Liver (tissue), 9 donors: ENCODE results near the gene SBF2. TPM values are rescaled to one million over a fixed set of nuclear protein-coding genes. Genes with fewer than 3 reads are reported as not detected.

Experiments used
- DNase-seq: peaks from one replicate; pipeline ENCODE4 v3.0.0-alpha.2; 2017; ENCODE audit warnings: low spot score
- H3K27ac ChIP-seq, 2 donors: one replicate each; pipeline ENCODE4 v1.7.0; 2013; ENCODE audit warnings: inconsistent platforms in 2 of 2, low read length in 2 of 2, control low read depth in 1 of 2, low read depth in 1 of 2, mild to moderate bottlenecking in 1 of 2
- H3K27me3 ChIP-seq, 4 donors: one replicate each; pipeline versions ENCODE4 v1.6.1 to v1.7.0; 2013; ENCODE audit warnings: low read length in 3 of 4, inconsistent platforms in 1 of 4, mild to moderate bottlenecking in 1 of 4, moderate library complexity in 1 of 4; ENCODE audit not compliant: control insufficient read depth in 4 of 4, insufficient read depth in 4 of 4
- H3K36me3 ChIP-seq, 4 donors: one replicate each; pipeline versions ENCODE4 v1.6.1 to v1.7.0; 2013; ENCODE audit warnings: low read length in 3 of 4, mild to moderate bottlenecking in 3 of 4, low read depth in 1 of 4, moderate library complexity in 1 of 4; ENCODE audit not compliant: control insufficient read depth in 4 of 4, insufficient read depth in 3 of 4
- H3K4me1 ChIP-seq, 4 donors: one replicate each; pipeline versions ENCODE4 v1.6.1 to v1.7.0; 2013; ENCODE audit warnings: low read length in 3 of 4, mild to moderate bottlenecking in 3 of 4, moderate library complexity in 1 of 4; ENCODE audit not compliant: control insufficient read depth in 4 of 4, insufficient read depth in 4 of 4
- H3K4me3 ChIP-seq, 3 donors: one replicate each; pipeline versions ENCODE4 v1.6.1 to v1.7.0; 2013; ENCODE audit warnings: low read length in 3 of 3, control low read depth in 1 of 3, low read depth in 1 of 3, mild to moderate bottlenecking in 1 of 3
- H3K9ac ChIP-seq, 2 donors: one replicate each; pipeline ENCODE4 v1.7.0; 2013; ENCODE audit warnings: low read length in 2 of 2, mild to moderate bottlenecking in 2 of 2, moderate library complexity in 2 of 2, control low read depth in 1 of 2, low read depth in 1 of 2
- H3K9me3 ChIP-seq, 4 donors: one replicate each; pipeline versions ENCODE4 v1.6.1 to v1.7.0; 2013; ENCODE audit warnings: low read length in 3 of 4; ENCODE audit not compliant: control insufficient read depth in 4 of 4
- ATF3 ChIP-seq: IDR thresholded peaks from 2 replicates; pipeline ENCODE4 v1.6.1; 2016; ENCODE audit warnings: antibody characterized with exemption
- CTCF ChIP-seq: fragments of 150-350 bp; IDR thresholded peaks from 2 replicates; pipeline ENCODE4 v1.5.1; 2017; ENCODE audit warnings: improper control_type of control experiment, low read depth, low read length; ENCODE audit not compliant: missing input control
- EGR1 ChIP-seq, 2 donors: IDR thresholded peaks; 2 replicates each; pipeline ENCODE4 v1.6.1; 2016 to 2018; ENCODE audit warnings: antibody characterized with exemption in 2 of 2, low read depth in 2 of 2
- FOXA1 ChIP-seq: IDR thresholded peaks from 2 replicates; pipeline ENCODE4 v1.6.1; 2016; ENCODE audit warnings: antibody characterized with exemption
- GABPA ChIP-seq, 2 donors: IDR thresholded peaks in 1 of 2; conservative IDR thresholded peaks in 1 of 2; 2 replicates each; pipeline ENCODE4 v1.6.1; 2016; ENCODE audit warnings: antibody characterized with exemption in 2 of 2, mild to moderate bottlenecking in 1 of 2, moderate library complexity in 1 of 2
- HNF4A ChIP-seq, 2 donors: conservative IDR thresholded peaks; 2 replicates each; pipeline ENCODE4 v1.6.1; 2016; ENCODE audit warnings: antibody characterized with exemption in 2 of 2, mild to moderate bottlenecking in 2 of 2
- HNF4G ChIP-seq: IDR thresholded peaks from 2 replicates; pipeline ENCODE4 v1.6.1; 2016; ENCODE audit warnings: antibody characterized with exemption
- MAX ChIP-seq: IDR thresholded peaks from 2 replicates; pipeline ENCODE4 v1.6.1; 2016; ENCODE audit warnings: antibody characterized with exemption
- RAD21 ChIP-seq, 2 donors: IDR thresholded peaks; 2 replicates each; pipeline ENCODE4 v1.6.1; 2016; ENCODE audit warnings: antibody characterized with exemption in 2 of 2, mild to moderate bottlenecking in 2 of 2
- REST ChIP-seq: IDR thresholded peaks from 2 replicates; pipeline ENCODE4 v1.6.1; 2016; ENCODE audit warnings: antibody characterized with exemption, mild to moderate bottlenecking
- SP1 ChIP-seq: IDR thresholded peaks from 2 replicates; pipeline ENCODE4 v1.6.1; 2018; ENCODE audit warnings: antibody characterized with exemption, mild to moderate bottlenecking
- TAF1 ChIP-seq: conservative IDR thresholded peaks from 2 replicates; pipeline ENCODE4 v1.6.1; 2016; ENCODE audit warnings: antibody characterized with exemption, mild to moderate bottlenecking
- ZBTB33 ChIP-seq: IDR thresholded peaks from 2 replicates; pipeline ENCODE4 v1.6.1; 2016; ENCODE audit warnings: antibody characterized with exemption
- WGBS: extraction: QIAGEN DNeasy Blood & Tissue Kit; methylation state at CpG from one replicate; pipeline ENCODE4 v1.1.7; 2013; 5-methylcytosine and 5-hydroxymethylcytosine counted together
- polyA plus RNA-seq, 2 donors: library from polyadenylated mRNA; stranded (reverse) in 1 of 2; unstranded in 1 of 2; fragments of 200-250 nt in 1 of 2; fragments of >200 nt in 1 of 2; fragmentation: Nextera tagmentation in 1 of 2; extraction: Ambion mirVana in 1 of 2; gene quantifications; one replicate each; pipeline versions ENCODE4 v1.2.1 to v1.2.3, GENCODE V29; 2013 to 2015
- total RNA-seq, 2 donors: library from RNA; depleted of rRNA; stranded (reverse); fragments of >200 nt; gene quantifications; one replicate each; pipeline ENCODE4 v1.2.3, GENCODE V29; 2014
- donor health status: healthy.
- donor health status: healthy.
- donor health status: healthy.
- donor health status: healthy.
- donor health status: healthy.

Gene SBF2
- total and polyA plus RNA-seq, 4 donors, result 7.5 to 31.3 (median 14.7) TPM

GRCh38 chr11:9874466-9874865 lies 419.6 kb downstream of the SBF2 start (continued):
- TF ChIP-seq ZBTB33, result no peak

GRCh38 chr11:9868641-9869040 lies 425.4 kb downstream of the SBF2 start:
- H3K27ac ChIP-seq, result no peak overlapping the region
- WGBS, result 96% methylated on average over 3 of the region's 3 CpGs
- H3K27me3 ChIP-seq, result no peaks in the 10 kb centered on the region

More at GRCh38 chr11:9868641-9869040, 425.4 kb downstream of the SBF2 start:
- H3K9ac ChIP-seq, result no peak overlapping the region
- H3K9me3 ChIP-seq, result no peaks in the 10 kb centered on the region
- no peak overlapping the region for H3K4me3 ChIP-seq
- TF ChIP-seq HNF4G, result no peak
- TF ChIP-seq SP1, result no peak
- TF ChIP-seq HNF4A (conservative IDR thresholded peaks at IDR 0.05), result no peak
- no peak for TF ChIP-seq REST
- TF ChIP-seq CTCF, result no peak
- no peak for TF ChIP-seq ATF3
- no peak for TF ChIP-seq RAD21 (IDR thresholded peaks at IDR 0.05)
- no peak for TF ChIP-seq EGR1 (IDR thresholded peaks at IDR 0.05; ENCODE audit: low read depth in 2 of 2)
- TF ChIP-seq MAX, result no peak
- TF ChIP-seq FOXA1, result no peak
- TF ChIP-seq TAF1, result no peak
- no peak for TF ChIP-seq GABPA (IDR thresholded peaks at IDR 0.05 in 1 of 2, conservative IDR thresholded peaks at IDR 0.05 in 1 of 2)
- DNase-seq, result no peak
- no peaks in the 10 kb centered on the region for H3K36me3 ChIP-seq
- H3K4me1 ChIP-seq, result no peaks in the 10 kb centered on the region
